DMS79 (cell line): ENCODE measurements around the gene SLC39A5.
"Not testable (repeated sequence)": the region's sequence is repeated elsewhere in the genome, so short reads cannot be mapped to it uniquely, and the experiment has no call there.

Experiments used
- DNase-seq: peaks from one replicate; lab custom pipeline; 2025; lab: John Stamatoyannopoulos, UW

Gene SLC39A5

GRCh38 chr12:56244494-56244893, 14.6 kb downstream of the SLC39A5 start:
- DNase-seq, result no peak

- no peak for DNase-seq
Observed at GRCh38 chr12:56247923-56248322, 18.1 kb downstream of the SLC39A5 start.

GRCh38 chr12:56248711-56249110, 18.9 kb downstream of the SLC39A5 start:
- no peak for DNase-seq

- no peak for DNase-seq
Observed at GRCh38 chr12:56252649-56253048, 22.8 kb downstream of the SLC39A5 start.

GRCh38 chr12:56253091-56253490, 23.2 kb downstream of the SLC39A5 start:
- no peak for DNase-seq

GRCh38 chr12:56255671-56256070, 25.8 kb downstream of the SLC39A5 start:
- DNase-seq, result no peak

GRCh38 chr12:56256326-56256960, 26.6 kb downstream of the SLC39A5 start:
- no peak for DNase-seq

- DNase-seq, result no peak
Observed at GRCh38 chr12:56257071-56257470, 27.2 kb downstream of the SLC39A5 start.

- no peak for DNase-seq
Observed at GRCh38 chr12:56257491-56258067, 27.7 kb downstream of the SLC39A5 start.

- peak; percentile 5 for DNase-seq
Observed at GRCh38 chr12:56258068-56258819, 28.4 kb downstream of the SLC39A5 start, which contains the start of gene ANKRD52. TSS of gene ANKRD52 (minus strand) at chr12:56258384. CDS start at chr12:56258269, 115 bp downstream.

GRCh38 chr12:56258820-56259183, 29.0 kb downstream of the SLC39A5 start:
- no peak for DNase-seq

GRCh38 chr12:56260380-56260779, 30.5 kb downstream of the SLC39A5 start:
- no peak for DNase-seq

GRCh38 chr12:56260921-56261320, 31.1 kb downstream of the SLC39A5 start:
- no peak for DNase-seq

- no peak for DNase-seq
Observed at GRCh38 chr12:56261503-56262232, 31.8 kb downstream of the SLC39A5 start.

GRCh38 chr12:56262955-56263354, 33.1 kb downstream of the SLC39A5 start:
- not testable (repeated sequence) for DNase-seq

GRCh38 chr12:56266068-56266692, 36.3 kb downstream of the SLC39A5 start:
- DNase-seq, result not testable (repeated sequence)

- peak; percentile 63 for DNase-seq
Observed at GRCh38 chr12:56266693-56267442, 37.0 kb downstream of the SLC39A5 start, which contains the start of gene COQ10A. TSS of gene COQ10A (plus strand) at chr12:56266942. CDS start at chr12:56267119, 177 bp downstream.

GRCh38 chr12:56267443-56268071, 37.7 kb downstream of the SLC39A5 start:
- DNase-seq, result no peak

GRCh38 chr12:56271031-56271430, 41.2 kb downstream of the SLC39A5 start:
- DNase-seq, result no peak

- not testable (repeated sequence) for DNase-seq
Observed at GRCh38 chr12:56272468-56272867, 42.6 kb downstream of the SLC39A5 start.

GRCh38 chr12:56274299-56274698, 44.4 kb downstream of the SLC39A5 start:
- DNase-seq, result no peak
